Measurements from ENCODE around the gene IL23R. TPM values are rescaled to one million over a fixed set of nuclear protein-coding genes. Genes with fewer than 3 reads are reported as not detected.

The IL23R gene
- total and polyA plus RNA-seq, 2 of the 8 experiments (the other 6 are each of a cell fraction or from before 2014, with no cell fraction given) = not detected

DNA sequence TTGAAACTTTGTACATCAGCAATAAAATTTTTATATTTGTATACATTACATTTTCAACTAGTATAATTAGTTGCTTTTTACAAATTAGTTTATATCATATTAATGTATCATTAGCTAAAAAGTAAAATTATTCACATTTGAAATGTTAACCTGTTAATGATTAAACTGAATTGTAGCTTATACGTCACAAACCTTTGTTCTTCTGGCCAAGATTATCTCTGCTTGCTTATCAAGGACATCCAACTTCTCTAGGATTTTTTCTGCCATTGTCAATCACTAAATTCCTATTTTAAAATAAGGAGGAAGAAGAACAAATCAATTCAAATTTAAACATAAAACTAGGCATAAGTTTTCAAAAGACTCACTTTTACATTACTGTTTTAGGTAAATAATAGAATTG lies 39.3 kb upstream of the IL23R start (continued):
- no peak for TF ChIP-seq TAF7 (optimal IDR thresholded peaks at IDR 0.05; ENCODE audit: borderline replicate concordance, low read depth, low read length)
- TF ChIP-seq ZNF274 (IDR thresholded peaks at IDR 0.05; ENCODE audit: borderline replicate concordance, extremely low read depth, low read length) = no peak
- TF ChIP-seq MAFK (IDR thresholded peaks at IDR 0.05; ENCODE audit: low read depth, low read length) = no peak
- TF ChIP-seq, protein P1, sequence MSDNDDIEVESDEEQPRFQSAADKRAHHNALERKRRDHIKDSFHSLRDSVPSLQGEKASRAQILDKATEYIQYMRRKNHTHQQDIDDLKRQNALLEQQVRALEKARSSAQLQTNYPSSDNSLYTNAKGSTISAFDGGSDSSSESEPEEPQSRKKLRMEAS (IDR thresholded peaks at IDR 0.05) = no peak
- TF ChIP-seq SIX5 (IDR thresholded peaks at IDR 0.05; ENCODE audit: low read depth, low read length) = no peak
- TF ChIP-seq, protein P2, sequence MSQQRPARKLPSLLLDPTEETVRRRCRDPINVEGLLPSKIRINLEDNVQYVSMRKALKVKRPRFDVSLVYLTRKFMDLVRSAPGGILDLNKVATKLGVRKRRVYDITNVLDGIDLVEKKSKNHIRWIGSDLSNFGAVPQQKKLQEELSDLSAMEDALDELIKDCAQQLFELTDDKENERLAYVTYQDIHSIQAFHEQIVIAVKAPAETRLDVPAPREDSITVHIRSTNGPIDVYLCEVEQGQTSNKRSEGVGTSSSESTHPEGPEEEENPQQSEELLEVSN (IDR thresholded peaks at IDR 0.05) = no peak
- TF ChIP-seq SP1 (IDR thresholded peaks at IDR 0.05; ENCODE audit: low read depth, low read length) = no peak

Data from H1 (cell line).